ENCODE measurements around the gene MBNL2.
A peak's percentile ranks its signal among the peaks of the same experiment; 100 is the strongest.

Gene MBNL2

GRCh38 chr13:97212004-97212403 lies 10.1 kb upstream of the MBNL2 start:
- no peak for DNase-seq (ENCODE audit: low read depth)

- DNase-seq (ENCODE audit: low read depth), result no peak
These were observed 9.5 kb upstream of the MBNL2 start for GRCh38 chr13:97212601-97213040.

- no peak for DNase-seq (ENCODE audit: low read depth)
These were observed 7.2 kb upstream of the MBNL2 start for GRCh38 chr13:97214921-97215320.

GRCh38 chr13:97215325-97215724 lies 6.8 kb upstream of the MBNL2 start:
- DNase-seq (ENCODE audit: low read depth), result no peak

GRCh38 chr13:97219226-97219625 lies 2.9 kb upstream of the MBNL2 start:
- no peak for DNase-seq (ENCODE audit: low read depth)

GRCh38 chr13:97220151-97220900 lies 1.8 kb upstream of the MBNL2 start:
- no peak for DNase-seq (ENCODE audit: low read depth)

- no peak for DNase-seq (ENCODE audit: low read depth)
These were observed 1.1 kb upstream of the MBNL2 start for GRCh38 chr13:97221046-97221445.

GRCh38 chr13:97221466-97221865 lies 667 bp upstream of the MBNL2 start:
- DNase-seq (ENCODE audit: low read depth), result no peak

- no peak for DNase-seq (ENCODE audit: low read depth)
These were observed 1.0 kb downstream of the MBNL2 start for GRCh38 chr13:97223037-97223710.

GRCh38 chr13:97223711-97224541 lies 1.8 kb downstream of the MBNL2 start:
- DNase-seq (ENCODE audit: low read depth), result no peak

- no peak for DNase-seq (ENCODE audit: low read depth)
These were observed 2.6 kb downstream of the MBNL2 start for GRCh38 chr13:97224544-97225300.

GRCh38 chr13:97225533-97225932 lies 3.4 kb downstream of the MBNL2 start:
- no peak for DNase-seq (ENCODE audit: low read depth)

GRCh38 chr13:97226013-97226412 lies 3.9 kb downstream of the MBNL2 start:
- DNase-seq (ENCODE audit: low read depth), result no peak

- DNase-seq (ENCODE audit: low read depth), result peak; percentile 27
These were observed 4.9 kb downstream of the MBNL2 start for GRCh38 chr13:97226788-97227627.

GRCh38 chr13:97228850-97229521 lies 6.9 kb downstream of the MBNL2 start:
- DNase-seq (ENCODE audit: low read depth), result no peak

- DNase-seq (ENCODE audit: low read depth), result no peak
These were observed 7.6 kb downstream of the MBNL2 start for GRCh38 chr13:97229699-97230098.

GRCh38 chr13:97231118-97231828 lies 9.1 kb downstream of the MBNL2 start:
- no peak for DNase-seq (ENCODE audit: low read depth)

GRCh38 chr13:97231829-97232196 lies 9.7 kb downstream of the MBNL2 start:
- no peak for DNase-seq (ENCODE audit: low read depth)

- no peak for DNase-seq (ENCODE audit: low read depth)
These were observed 11.4 kb downstream of the MBNL2 start for GRCh38 chr13:97233499-97233898.

- DNase-seq (ENCODE audit: low read depth), result no peak
These were observed 12.1 kb downstream of the MBNL2 start for GRCh38 chr13:97234236-97234635.
